HG03175 (cell line): ENCODE data around the gene A2M.
A peak's percentile ranks its signal among the peaks of the same experiment; 100 is the strongest.

Source experiments
- ATAC-seq: cut with Tn5 transposase; IDR thresholded peaks from one replicate; pipeline ENCODE4 v1.9.1; 2021; ENCODE audit warnings: mild to moderate bottlenecking, moderate library complexity; ENCODE audit not compliant: unreplicated experiment

The A2M gene

GRCh38 chr12:9040484-9041186 lies 75.1 kb downstream of the A2M start:
- no peak for ATAC-seq

- peak; percentile 46 for ATAC-seq
Observed at GRCh38 chr12:9039397-9039977, 76.2 kb downstream of the A2M start.

- ATAC-seq, result no peak
Observed at GRCh38 chr12:9037431-9037830, 78.3 kb downstream of the A2M start.

- ATAC-seq, result no peak
Observed at GRCh38 chr12:9036227-9036626, 79.5 kb downstream of the A2M start.

DNA sequence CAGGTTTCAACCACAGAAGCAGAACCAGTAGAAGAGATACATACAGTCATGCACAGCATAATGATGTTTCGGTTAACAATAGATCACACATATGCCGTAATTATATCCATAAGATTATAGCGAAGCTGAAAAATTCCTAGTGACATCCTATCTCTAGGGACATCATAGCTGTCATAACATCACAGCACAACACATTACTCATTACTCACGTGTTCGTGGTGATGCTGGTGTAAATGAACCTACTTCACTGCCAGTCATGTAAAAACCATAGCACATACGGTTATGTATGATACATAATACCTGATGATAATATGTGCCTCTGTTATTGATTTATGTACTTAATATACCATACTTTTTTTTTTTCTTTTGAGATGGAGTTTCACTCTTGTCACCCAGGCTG lies 81.6 kb downstream of the A2M start:
- ATAC-seq, result no peak

- no peak for ATAC-seq
Observed at GRCh38 chr12:9033265-9033887, 82.3 kb downstream of the A2M start.

DNA sequence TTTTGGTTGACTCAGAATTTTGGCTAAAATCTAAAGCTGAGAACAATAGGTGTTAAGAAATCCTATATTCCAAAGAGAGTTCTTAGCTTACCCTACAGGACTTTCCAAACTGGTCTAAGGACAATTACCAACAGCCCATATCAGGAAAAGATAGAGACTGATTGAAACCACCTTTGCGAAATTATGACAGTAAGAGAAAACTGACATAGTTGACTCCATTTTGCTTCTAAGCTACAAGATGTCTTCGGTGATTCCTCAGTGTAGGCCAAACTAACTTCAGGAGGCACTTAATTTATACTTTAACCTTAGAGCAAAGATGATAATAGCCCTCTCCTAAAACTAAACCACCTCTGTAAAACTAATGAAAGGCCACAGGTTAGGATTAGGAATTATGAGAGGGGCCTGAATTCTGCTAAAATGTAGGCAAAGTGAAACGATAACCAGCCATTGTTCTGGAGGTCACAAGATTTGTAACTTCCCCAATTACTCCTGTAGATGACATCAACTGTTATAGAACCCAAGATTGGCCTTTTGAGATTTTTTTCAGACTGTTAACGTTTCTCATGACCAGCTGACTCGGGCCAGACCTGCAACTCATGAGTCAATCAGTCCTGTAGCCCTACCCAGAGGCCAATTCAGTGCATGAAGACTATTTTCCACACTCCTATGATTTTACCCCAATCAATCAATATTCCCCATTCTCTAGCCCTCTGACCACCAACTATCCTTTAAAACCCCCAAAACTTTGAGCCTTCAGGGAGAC lies 83.3 kb downstream of the A2M start:
- ATAC-seq, result no peak

DNA sequence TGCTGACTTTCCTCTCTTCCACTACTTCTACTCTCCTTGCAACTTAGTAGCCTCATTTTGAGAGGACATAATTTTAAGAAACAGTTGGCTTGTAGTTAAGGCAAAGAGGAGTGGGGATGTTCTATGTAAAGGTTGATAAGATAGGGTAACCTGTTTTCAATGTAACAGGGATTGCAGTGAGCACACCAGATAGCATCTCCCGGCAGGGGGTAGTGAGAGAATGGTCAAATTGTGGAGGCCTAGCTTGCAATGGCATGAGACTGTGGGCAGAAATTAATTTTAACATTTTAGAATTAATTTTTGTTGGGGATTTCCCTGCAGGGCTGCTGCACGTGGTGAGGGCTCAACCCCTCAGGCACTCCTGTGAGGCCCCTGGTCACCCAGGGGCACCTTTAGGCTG lies 84.9 kb downstream of the A2M start:
- ATAC-seq, result no peak

DNA sequence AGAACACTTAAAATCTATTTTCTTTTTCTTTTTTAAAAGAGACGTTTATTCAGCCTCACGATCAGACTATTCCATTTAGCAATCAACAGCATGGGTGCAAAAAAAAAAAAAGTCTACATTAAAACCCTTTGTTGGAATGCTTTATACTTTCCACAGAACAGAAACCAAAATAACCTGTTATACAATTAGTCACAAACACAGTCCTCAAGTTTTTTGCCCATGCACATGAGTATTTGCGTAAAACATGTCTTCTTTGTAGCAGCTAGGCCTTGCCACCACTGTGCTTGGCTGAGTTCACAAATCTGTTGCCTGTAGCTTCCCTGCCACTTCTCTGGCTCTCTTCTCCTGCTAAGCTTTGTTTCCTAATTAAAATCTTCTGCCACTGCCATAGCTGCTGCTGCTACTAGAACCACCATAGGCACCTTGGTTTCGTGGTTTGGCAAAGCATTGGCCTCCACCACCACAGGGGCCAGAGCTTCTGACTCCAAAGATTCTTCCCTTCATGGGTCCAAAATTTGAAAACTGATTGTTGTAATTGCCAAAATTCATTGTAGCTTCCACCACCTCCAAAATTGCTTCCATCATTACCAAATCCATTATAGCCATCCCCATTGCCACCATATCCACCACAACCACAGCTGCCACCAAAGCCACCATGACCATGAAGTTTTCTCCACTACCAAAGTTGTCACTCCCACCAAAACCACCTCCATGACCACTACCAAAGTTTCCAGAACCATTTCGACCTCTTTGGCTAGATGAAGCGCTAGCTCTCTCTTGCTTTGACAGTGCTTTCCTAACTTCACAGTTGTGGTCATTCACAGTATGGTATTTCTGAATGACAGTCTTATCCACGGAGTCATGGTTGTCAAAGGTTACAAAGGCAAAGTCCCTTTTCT lies 88.3 kb downstream of the A2M start:
- ATAC-seq, result no peak

DNA sequence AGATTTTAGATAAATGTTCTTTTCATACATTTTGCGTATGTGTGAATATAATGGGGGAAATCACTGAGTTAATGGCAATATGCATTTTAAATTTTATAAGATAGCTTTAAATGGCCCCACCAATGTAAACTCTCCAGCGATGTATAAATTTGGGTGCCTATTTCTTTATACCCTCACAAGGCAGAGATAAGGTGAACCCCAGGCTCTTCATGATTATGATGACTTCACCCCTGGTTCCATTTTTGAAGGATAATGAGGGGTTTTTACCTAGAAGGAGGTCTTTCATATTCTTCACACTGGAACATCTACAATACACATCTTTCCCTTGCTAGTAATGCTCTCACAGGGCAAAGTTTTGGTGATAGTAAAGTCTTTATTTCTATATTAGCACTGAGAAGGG lies 91.2 kb downstream of the A2M start:
- ATAC-seq, result no peak

- no peak for ATAC-seq
Observed at GRCh38 chr12:9022592-9022991, 93.1 kb downstream of the A2M start.
